ENCODE results near the gene PAXX.
A peak's percentile ranks its signal among the peaks of the same experiment; 100 is the strongest.

Gene PAXX

GRCh38 chr9:137042751-137043727, 50.8 kb downstream of the PAXX start:
- H3K4me3 Mint-ChIP-seq, result peak overlapping the region; percentile 15
- peaks cover 2% of the 10 kb centered on the region for H3K36me3 Mint-ChIP-seq
- H3K27ac Mint-ChIP-seq, result no peak overlapping the region
- H3K9me3 Mint-ChIP-seq, result no peaks in the 10 kb centered on the region
- CTCF ChIA-PET, result interaction anchor here (0.6 to 2.4 kb wide), 3 partner anchors 8 to 21 kb away, joined by 3 to 16 read pairs (median 12); partner anchors contain the start of gene ABCA2
- peaks cover 29% of the 10 kb centered on the region for H3K4me1 Mint-ChIP-seq
- no peak for DNase-seq
- peaks cover 54% of the 10 kb centered on the region for H3K27me3 Mint-ChIP-seq
